Fibroblast of upper back skin (primary cell): ENCODE measurements around the gene ANKLE1.
"Not testable (repeated sequence)": the region's sequence is repeated elsewhere in the genome, so short reads cannot be mapped to it uniquely, and the experiment has no call there.

Experiments used
- DNase-seq: peaks from one replicate; pipeline ENCODE4 v3.0.0-alpha.2; 2013

Gene ANKLE1

GRCh38 chr19:17285415-17286135 lies 3.9 kb downstream of the ANKLE1 start:
- no peak for DNase-seq

- no peak for DNase-seq
These were observed 4.6 kb downstream of the ANKLE1 start for GRCh38 chr19:17286263-17286662.

DNA sequence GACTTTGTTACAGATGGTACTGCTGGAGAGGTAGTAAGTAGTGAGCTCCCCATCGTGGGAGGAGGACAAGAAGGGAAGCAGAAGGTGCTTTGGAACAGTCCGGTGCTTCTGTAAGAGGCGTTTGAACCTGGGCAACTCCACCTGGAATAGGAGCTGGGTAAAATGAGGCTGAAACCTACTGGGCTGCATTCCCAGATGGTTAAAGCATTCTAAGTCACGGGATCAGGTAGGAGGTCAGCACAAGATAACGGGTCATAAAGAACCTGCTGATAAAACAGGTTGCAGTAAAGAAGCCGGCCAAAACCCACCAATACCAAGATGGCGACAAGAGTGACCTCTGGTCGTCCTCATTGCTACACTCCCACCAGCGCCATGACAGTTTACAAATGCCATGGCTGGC lies 5.1 kb downstream of the ANKLE1 start:
- no peak for DNase-seq

DNA sequence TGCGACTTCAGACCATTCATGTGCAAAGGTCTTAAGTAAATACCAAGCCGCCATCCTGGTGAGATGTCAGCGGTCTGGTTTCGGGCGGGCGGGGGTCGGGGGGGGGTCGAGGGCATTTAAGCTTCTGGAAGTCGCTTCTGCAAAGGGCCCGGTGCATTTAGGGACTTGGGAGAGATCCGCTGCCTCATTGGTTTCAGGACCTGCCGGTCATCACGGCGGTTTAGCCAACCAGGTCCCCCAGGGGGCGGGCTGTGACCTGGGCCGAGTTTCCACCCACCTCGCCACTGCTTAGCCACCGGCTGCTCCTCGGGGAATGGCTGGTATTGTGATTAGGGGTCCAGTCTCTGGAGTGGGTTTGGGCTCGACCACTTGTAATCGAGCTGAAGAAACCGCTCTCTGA lies 7.8 kb downstream of the ANKLE1 start:
- DNase-seq = peak; percentile 78

GRCh38 chr19:17292301-17293074 lies 10.8 kb downstream of the ANKLE1 start:
- DNase-seq = peak; percentile 87

GRCh38 chr19:17293605-17294004 lies 11.9 kb downstream of the ANKLE1 start:
- DNase-seq = no peak

- no peak for DNase-seq
These were observed 12.6 kb downstream of the ANKLE1 start for GRCh38 chr19:17294051-17294891.

- not testable (repeated sequence) for DNase-seq
These were observed 13.8 kb downstream of the ANKLE1 start for GRCh38 chr19:17295551-17295950.

DNA sequence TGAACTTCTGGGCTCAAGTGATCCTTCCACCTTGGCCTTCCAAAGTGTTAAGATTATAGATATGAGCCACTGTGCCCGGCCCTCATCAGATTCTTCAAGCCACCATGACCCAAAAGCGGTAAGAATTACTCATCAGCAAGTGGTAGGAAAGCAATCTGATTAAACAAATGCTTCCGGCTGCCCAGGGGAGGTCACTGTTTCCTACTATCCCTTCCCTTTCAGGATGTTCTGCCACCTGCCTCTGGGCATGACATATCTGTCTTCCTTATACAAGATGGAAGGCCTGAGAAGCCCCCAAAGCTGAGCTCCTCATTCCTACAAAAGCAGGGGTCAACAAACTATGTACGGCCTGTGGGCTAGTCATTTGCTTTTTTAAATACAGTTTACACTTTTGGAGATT lies 14.6 kb downstream of the ANKLE1 start:
- DNase-seq = no peak

GRCh38 chr19:17296976-17297375 lies 15.3 kb downstream of the ANKLE1 start:
- no peak for DNase-seq

DNA sequence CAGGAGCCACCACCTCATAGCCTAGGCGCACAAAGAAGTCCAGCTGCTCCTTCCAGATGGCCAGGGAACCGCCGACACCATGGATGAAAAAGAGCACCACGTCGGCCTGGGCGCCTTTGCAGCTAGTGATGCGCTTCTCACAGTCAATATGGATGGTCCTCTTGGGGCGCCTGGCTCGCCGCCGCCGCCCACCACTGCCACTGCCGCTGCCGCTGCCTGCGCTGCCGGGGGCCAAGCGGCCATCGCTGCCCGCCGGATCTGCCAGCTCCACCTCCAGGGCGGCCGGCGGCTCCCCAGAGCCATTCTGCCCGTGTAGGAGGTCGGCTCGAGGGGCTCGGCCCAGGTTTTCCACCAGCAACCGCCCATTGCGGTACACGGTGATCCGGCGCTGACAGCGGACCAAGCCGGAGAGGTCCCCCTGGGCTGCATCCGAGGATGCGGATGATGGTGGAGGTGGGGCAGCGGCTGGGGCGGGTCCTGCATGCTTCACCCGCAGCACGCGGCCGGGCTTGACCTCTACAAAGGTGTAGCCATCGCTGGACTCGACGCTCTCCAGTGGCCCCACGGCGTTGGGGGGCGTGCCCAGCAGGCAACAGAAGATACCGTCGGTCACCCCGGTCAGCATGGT lies 19.4 kb downstream of the ANKLE1 start:
- no peak for DNase-seq

DNA sequence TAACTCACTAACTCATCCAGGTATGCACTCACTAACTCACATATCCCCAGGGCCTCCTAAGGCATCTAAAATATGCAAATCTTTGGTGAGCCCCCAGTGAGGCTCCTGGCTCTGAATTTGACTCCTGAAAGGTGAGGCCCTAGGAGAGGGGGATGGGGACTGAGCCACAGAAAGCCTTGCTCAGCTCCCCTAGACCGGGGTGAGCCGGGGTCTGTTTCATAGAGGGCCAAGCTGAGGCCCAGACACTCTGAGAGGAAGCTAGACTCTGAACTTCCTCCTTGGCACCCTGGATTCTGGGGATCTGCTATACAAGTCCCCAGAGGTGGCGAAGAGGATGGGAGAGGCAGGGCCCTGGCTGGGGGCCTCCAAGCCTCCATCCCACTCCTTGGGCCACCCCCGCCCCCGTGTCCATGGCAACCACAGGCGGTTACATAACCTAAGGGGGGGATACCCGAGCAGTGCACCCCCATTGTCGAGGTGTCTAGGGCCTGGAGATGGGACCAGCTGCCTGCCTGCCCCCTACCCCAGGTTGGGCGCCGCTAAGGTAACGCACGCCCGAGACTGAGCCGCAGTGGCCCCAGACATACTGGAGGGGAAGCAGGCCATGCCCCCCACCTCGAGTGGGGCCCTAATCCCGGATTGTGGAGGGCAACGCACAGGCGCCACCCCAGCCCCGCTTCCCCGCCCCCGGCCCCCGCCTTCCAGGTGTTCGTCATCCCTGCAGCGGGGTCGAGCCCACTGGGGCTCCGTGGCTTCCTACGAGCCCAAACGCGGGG lies 20.9 kb downstream of the ANKLE1 start:
- no peak for DNase-seq

- peak; percentile 94 for DNase-seq
These were observed 21.7 kb downstream of the ANKLE1 start, which contains the start of gene ABHD8 for GRCh38 chr19:17303167-17303939. Gene ABHD8 (minus strand): TSS chr19:17303425. CDS start chr19:17301616, 1,809 bp downstream.

GRCh38 chr19:17303940-17304267 lies 22.2 kb downstream of the ANKLE1 start:
- no peak for DNase-seq

DNA sequence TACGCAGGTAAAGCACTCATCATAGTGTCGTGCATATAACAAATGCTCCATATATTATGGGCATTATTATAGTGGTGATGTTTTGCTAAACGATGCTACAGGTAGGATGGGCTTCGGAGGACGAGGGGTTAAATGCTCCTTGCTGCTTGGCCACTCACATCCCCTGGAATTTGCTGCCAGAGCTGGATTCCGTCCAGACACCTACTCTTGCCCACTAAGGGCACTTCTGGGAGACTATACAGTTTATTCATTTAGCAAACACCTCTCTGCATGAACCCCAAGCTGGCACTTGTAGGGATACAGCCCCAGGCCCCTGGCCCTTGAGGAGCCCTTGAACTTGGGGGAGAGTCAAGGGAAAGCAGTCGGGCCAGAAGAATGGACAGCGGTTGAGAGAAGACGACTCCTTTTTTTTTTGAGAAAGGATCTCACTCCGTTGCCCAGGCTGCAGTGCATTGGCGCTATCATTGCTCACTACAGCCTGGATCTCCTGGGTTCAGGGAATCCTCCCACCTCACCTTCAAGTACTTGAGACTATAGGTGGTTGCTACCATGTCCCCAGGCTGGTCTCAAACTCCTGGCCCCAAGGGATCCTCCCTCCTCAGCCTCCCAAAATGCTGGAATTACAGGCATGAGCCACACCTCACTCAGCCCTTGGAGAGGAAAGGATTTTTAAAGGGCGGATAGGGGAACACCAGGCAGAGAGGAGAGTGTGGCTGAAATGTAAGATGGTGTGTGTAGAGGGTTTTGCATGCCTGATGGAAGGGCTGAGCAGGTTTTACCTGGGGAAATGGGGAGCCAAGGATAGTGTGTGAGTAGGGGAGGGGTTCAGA lies 22.9 kb downstream of the ANKLE1 start:
- DNase-seq = no peak

DNA sequence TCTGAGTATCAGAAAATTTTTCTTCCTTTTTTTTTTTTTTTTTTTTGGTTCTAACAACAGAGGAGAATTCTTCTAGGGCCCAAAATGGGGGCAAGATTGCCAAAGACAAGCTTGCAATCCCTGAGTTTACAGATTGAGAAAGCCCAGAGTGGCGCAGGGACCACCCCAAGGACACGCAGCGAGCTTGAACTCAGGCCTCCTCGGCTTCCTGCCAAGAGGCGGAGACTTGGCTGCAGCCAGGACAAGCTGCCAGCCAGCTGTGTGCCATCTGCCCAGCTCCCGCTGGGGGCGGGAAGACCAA lies 23.5 kb downstream of the ANKLE1 start:
- DNase-seq = no peak

- DNase-seq = peak; percentile 99
These were observed 24.0 kb downstream of the ANKLE1 start, which contains the start of gene MRPL34 for GRCh38 chr19:17305517-17306284. Gene MRPL34 (plus strand): TSS chr19:17305872. CDS start chr19:17305893, 21 bp downstream.

GRCh38 chr19:17306285-17306714 lies 24.6 kb downstream of the ANKLE1 start:
- DNase-seq = no peak

- DNase-seq = no peak
These were observed 26.2 kb downstream of the ANKLE1 start for GRCh38 chr19:17307876-17308377.
